Measurements from ENCODE around the gene TFR2. TPM values are rescaled to one million over a fixed set of nuclear protein-coding genes. Genes with fewer than 3 reads are reported as not detected.

TFR2 gene
- total and polyA plus RNA-seq, 7 experiments from 2014 or later, result 0.55 to 14.4 (median 3.1) TPM

GRCh38 chr7:100621554-100621953 lies 19.8 kb downstream of the TFR2 start:
- POLR2A ChIA-PET, result interaction anchor here (1.0 kb wide), 1 partner anchor 9 kb away, joined by 3 read pairs; the partner anchor contains the start of gene MOSPD3
- H3K9me3 Mint-ChIP-seq, result no peaks in the 10 kb centered on the region
- peaks cover 13 to 32% (median 18%) of the 10 kb centered on the region in 7 donors for H3K4me1 Mint-ChIP-seq
- DNase-seq, result no peak
- Histone ChIP-seq H3K27me3 (ENCODE audit: control insufficient read depth in 2 of 2, insufficient read depth in 2 of 2, low read length in 2 of 2) (peaks cover 0 to 4% of the 10 kb centered on the region in 2 donors), H3K36me3 (ENCODE audit: control insufficient read depth in 2 of 3, insufficient read depth in 3 of 3, low read length in 3 of 3) (no peaks in the 10 kb centered on the region), H3K9me3 (ENCODE audit: control insufficient read depth in 2 of 3, low read length in 3 of 3) (no peaks in the 10 kb centered on the region), H3K4me1 (ENCODE audit: control insufficient read depth in 2 of 2, insufficient read depth in 2 of 2, low read length in 2 of 2) (peaks cover 6 to 9% of the 10 kb centered on the region in 2 donors), H3K4me3 (ENCODE audit: low read length) (no peak overlapping the region), H3K27ac (ENCODE audit: low read depth, low read length) (no peak overlapping the region)
- no peak for ATAC-seq
- no peak overlapping the region for H3K4me3 Mint-ChIP-seq
- H3K27me3 Mint-ChIP-seq, result no peaks in the 10 kb centered on the region
- H3K27ac Mint-ChIP-seq, result peak overlapping the region in 1 of 9 donors; percentile 39
- intact Hi-C loops (cut with micrococcal nuclease), result no loop called here
- peaks cover 0 to 23% (median 11%) of the 10 kb centered on the region in 5 donors for H3K36me3 Mint-ChIP-seq
- CTCF ChIA-PET, result no interaction called here

- Mint-ChIP-seq H3K9me3 (no peaks in the 10 kb centered on the region), H3K27me3 (no peaks in the 10 kb centered on the region), H3K36me3 (peaks cover 0 to 22% (median 14%) of the 10 kb centered on the region in 5 donors), H3K4me1 (peaks cover 8 to 25% (median 11%) of the 10 kb centered on the region in 7 donors), H3K27ac (no peak overlapping the region), H3K4me3 (no peak overlapping the region)
- DNase-seq (no peak), ATAC-seq (no peak)
- intact Hi-C loops (cut with micrococcal nuclease), result no loop called here
- Histone ChIP-seq H3K36me3 (ENCODE audit: control insufficient read depth in 2 of 3, insufficient read depth in 3 of 3, low read length in 3 of 3) (no peaks in the 10 kb centered on the region), H3K4me1 (ENCODE audit: control insufficient read depth in 2 of 2, insufficient read depth in 2 of 2, low read length in 2 of 2) (peaks cover 0 to 2% of the 10 kb centered on the region in 2 donors), H3K27me3 (ENCODE audit: control insufficient read depth in 2 of 2, insufficient read depth in 2 of 2, low read length in 2 of 2) (peaks cover 0 to 4% of the 10 kb centered on the region in 2 donors), H3K27ac (ENCODE audit: low read depth, low read length) (no peak overlapping the region), H3K4me3 (ENCODE audit: low read length) (no peak overlapping the region), H3K9me3 (ENCODE audit: control insufficient read depth in 2 of 3, low read length in 3 of 3) (no peaks in the 10 kb centered on the region)
- ChIA-PET CTCF (no interaction called here), POLR2A (no interaction called here)
Observed at GRCh38 chr7:100620804-100621203, 20.5 kb downstream of the TFR2 start.

- Histone ChIP-seq H3K27me3 (ENCODE audit: control insufficient read depth in 2 of 2, insufficient read depth in 2 of 2, low read length in 2 of 2) (peaks cover 0 to 4% of the 10 kb centered on the region in 2 donors), H3K36me3 (ENCODE audit: control insufficient read depth in 2 of 3, insufficient read depth in 3 of 3, low read length in 3 of 3) (no peaks in the 10 kb centered on the region), H3K4me1 (ENCODE audit: control insufficient read depth in 2 of 2, insufficient read depth in 2 of 2, low read length in 2 of 2) (no peaks in the 10 kb centered on the region), H3K27ac (ENCODE audit: low read depth, low read length) (no peak overlapping the region), H3K9me3 (ENCODE audit: control insufficient read depth in 2 of 3, low read length in 3 of 3) (no peaks in the 10 kb centered on the region), H3K4me3 (ENCODE audit: low read length) (no peak overlapping the region)
- DNase-seq (no peak), ATAC-seq (no peak)
- no peaks in the 10 kb centered on the region for H3K27me3 Mint-ChIP-seq
- H3K27ac Mint-ChIP-seq, result no peak overlapping the region
- H3K36me3 Mint-ChIP-seq, result peaks cover 0 to 23% (median 14%) of the 10 kb centered on the region in 5 donors
- intact Hi-C loops (cut with micrococcal nuclease), result no loop called here
- H3K9me3 Mint-ChIP-seq, result no peaks in the 10 kb centered on the region
- peaks cover 5 to 19% (median 6%) of the 10 kb centered on the region in 7 donors for H3K4me1 Mint-ChIP-seq
- H3K4me3 Mint-ChIP-seq, result no peak overlapping the region
- ChIA-PET CTCF (no interaction called here), POLR2A (interaction anchor here (0.5 kb wide), 1 partner anchor 26 kb away, joined by 3 read pairs; no protein-coding TSS in a partner anchor)
Observed at GRCh38 chr7:100620239-100620638, 21.1 kb downstream of the TFR2 start.

DNA sequence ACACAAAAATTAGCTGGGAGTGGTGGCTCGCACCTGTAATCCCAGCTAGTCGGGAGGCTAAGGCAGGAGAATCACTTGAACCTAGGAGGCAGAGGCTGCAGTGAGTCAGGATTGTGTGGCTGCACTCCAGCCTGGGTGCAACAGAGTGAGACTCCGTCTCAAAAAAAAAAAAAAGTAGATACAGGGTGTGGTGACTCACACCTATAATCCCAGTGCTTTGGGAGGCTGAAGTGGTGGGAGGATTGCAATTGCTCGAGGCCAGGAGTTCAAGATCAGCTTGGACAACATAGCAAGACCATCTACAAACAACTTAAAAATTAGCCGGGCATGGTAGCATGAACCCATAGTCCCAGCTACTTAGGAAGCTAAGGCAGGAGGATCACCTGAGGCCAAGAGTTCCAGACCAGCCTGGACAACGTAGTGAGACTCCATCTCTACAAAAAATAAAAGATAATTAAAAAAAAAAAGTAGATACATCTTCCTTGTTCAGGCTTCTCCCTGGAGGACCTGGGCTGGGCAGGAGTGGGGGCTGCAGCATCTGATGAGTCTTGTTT lies 27.0 kb downstream of the TFR2 start:
- H3K27me3 Mint-ChIP-seq, result peaks cover 0 to 2% (median 0%) of the 10 kb centered on the region in 5 donors
- intact Hi-C loops (cut with micrococcal nuclease), result loop anchor here in 1 of 2 donors (5.0 kb wide), 1 partner anchor 273 kb away; the partner anchor contains the start of gene UFSP1
- peaks cover 0 to 3% (median 0%) of the 10 kb centered on the region in 11 donors for H3K9me3 Mint-ChIP-seq
- peaks cover 0 to 13% (median 3%) of the 10 kb centered on the region in 5 donors for H3K36me3 Mint-ChIP-seq
- ATAC-seq (no peak), DNase-seq (no peak)
- peak overlapping the region in 5 of 10 donors; percentile 41 to 99 (median 85) for H3K4me3 Mint-ChIP-seq
- H3K4me1 Mint-ChIP-seq, result peaks cover 16 to 29% (median 24%) of the 10 kb centered on the region in 7 donors
- ChIA-PET CTCF (interaction anchor here (0.6 to 2.8 kb wide), 4 partner anchors 9 to 91 kb away, joined by 3 to 17 read pairs (median 4); partner anchors contain the start of gene POP7), POLR2A (interaction anchor here (0.6 to 7.0 kb wide), 6 partner anchors 11 to 238 kb away, joined by 3 to 111 read pairs (median 14); partner anchors contain the start of genes FBXO24, LRCH4 and POP7)
- Histone ChIP-seq H3K4me1 (ENCODE audit: control insufficient read depth in 2 of 2, insufficient read depth in 2 of 2, low read length in 2 of 2) (peaks cover 10 to 16% of the 10 kb centered on the region in 2 donors), H3K27ac (ENCODE audit: low read depth, low read length) (no peak overlapping the region), H3K36me3 (ENCODE audit: control insufficient read depth in 2 of 3, insufficient read depth in 3 of 3, low read length in 3 of 3) (peaks cover 0 to 4% (median 0%) of the 10 kb centered on the region in 3 experiments), H3K27me3 (ENCODE audit: control insufficient read depth in 2 of 2, insufficient read depth in 2 of 2, low read length in 2 of 2) (no peaks in the 10 kb centered on the region), H3K4me3 (ENCODE audit: low read length) (no peak overlapping the region), H3K9me3 (ENCODE audit: control insufficient read depth in 2 of 3, low read length in 3 of 3) (no peaks in the 10 kb centered on the region)
- H3K27ac Mint-ChIP-seq, result peak overlapping the region in 1 of 9 donors; percentile 55

DNA sequence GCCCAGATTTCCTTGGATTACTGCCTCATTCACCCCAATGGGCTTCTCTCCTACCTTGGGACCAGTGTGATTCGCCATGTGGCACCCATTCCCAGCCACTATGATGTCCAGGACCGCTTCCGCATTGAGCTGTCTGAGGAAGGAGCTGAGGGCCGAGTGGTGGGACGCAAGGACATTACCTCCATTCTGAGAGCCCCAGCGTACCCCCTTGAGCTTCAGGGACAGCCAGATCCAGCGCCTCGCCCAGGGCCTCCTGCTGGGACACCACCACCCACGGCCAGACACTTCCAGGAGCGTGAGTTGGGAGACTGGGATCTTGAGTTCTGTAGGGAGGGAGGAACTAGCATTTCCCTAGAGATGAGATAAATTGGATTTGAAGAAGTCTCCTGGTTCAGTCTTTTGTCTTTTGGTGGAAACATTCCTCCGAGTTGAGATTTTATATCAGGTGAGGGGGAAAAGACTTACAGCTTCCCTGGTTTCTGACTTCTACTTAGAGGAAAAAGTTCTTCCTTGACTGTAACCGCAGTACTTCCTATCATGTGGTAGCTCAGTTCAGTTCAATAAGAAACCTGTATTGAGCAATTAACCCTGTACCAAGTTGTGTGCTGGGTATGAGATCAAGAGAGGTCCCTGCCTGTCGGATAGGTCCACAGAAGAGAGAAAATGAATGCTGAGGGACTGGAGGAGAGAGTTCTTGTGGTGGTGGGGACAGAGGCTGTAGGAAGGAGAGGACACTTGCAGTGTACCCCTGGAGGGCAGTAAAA lies 27.8 kb downstream of the TFR2 start:
- CTCF ChIA-PET, result interaction anchor here (0.6 to 2.8 kb wide), 6 partner anchors 27 to 341 kb away, joined by 3 to 17 read pairs (median 4); partner anchors contain the start of genes FBXO24, LRCH4 and POP7
- intact Hi-C loops (cut with micrococcal nuclease), result loop anchor here (2.0 to 5.0 kb wide), 5 partner anchors 135 to 1233 kb away; partner anchors contain the start of genes GPC2 (in 1 of the 2), MEPCE (in 1 of the 2), STAG3 (in 1 of the 2) and TSC22D4 (in 1 of the 2)
- Histone ChIP-seq H3K27me3 (ENCODE audit: control insufficient read depth in 2 of 2, insufficient read depth in 2 of 2, low read length in 2 of 2) (no peaks in the 10 kb centered on the region), H3K4me1 (ENCODE audit: control insufficient read depth in 2 of 2, insufficient read depth in 2 of 2, low read length in 2 of 2) (peaks cover 10 to 16% of the 10 kb centered on the region in 2 donors), H3K27ac (ENCODE audit: low read depth, low read length) (peak overlapping the region; percentile 92), H3K4me3 (ENCODE audit: low read length) (peak overlapping the region; percentile 99), H3K9me3 (ENCODE audit: control insufficient read depth in 2 of 3, low read length in 3 of 3) (no peaks in the 10 kb centered on the region), H3K36me3 (ENCODE audit: control insufficient read depth in 2 of 3, insufficient read depth in 3 of 3, low read length in 3 of 3) (peaks cover 0 to 4% (median 0%) of the 10 kb centered on the region in 3 experiments)
- POLR2A ChIA-PET, result interaction anchor here (0.6 to 7.0 kb wide), 14 partner anchors 12 to 1235 kb away, joined by 3 to 111 read pairs (median 6); partner anchors contain the start of genes FBXO24, GIGYF1, LRCH4 and POP7
- no peak for ATAC-seq
- Mint-ChIP-seq H3K27ac (peak overlapping the region in 5 of 9 donors; percentile 45 to 56 (median 53)), H3K4me1 (peaks cover 16 to 29% (median 24%) of the 10 kb centered on the region in 7 donors), H3K27me3 (peaks cover 0 to 2% (median 0%) of the 10 kb centered on the region in 5 donors), H3K9me3 (peaks cover 0 to 3% (median 0%) of the 10 kb centered on the region in 11 donors), H3K4me3 (peak overlapping the region; percentile 62 to 99 (median 86)), H3K36me3 (peaks cover 0 to 13% (median 3%) of the 10 kb centered on the region in 5 donors)
- peak in 3 of 9 donors; percentile 22 to 33 (median 30) for DNase-seq
